Endothelial cell of umbilical vein (primary cell): ENCODE data around the gene SLC26A2.

Experiments
- FOS ChIP-seq: IDR thresholded peaks from 2 replicates; pipeline ENCODE4 v1.6.1; 2011; ENCODE audit warnings: mild to moderate bottlenecking, low read length, moderate library complexity, borderline replicate concordance; ENCODE audit not compliant: insufficient read depth
- GATA2 ChIP-seq: IDR thresholded peaks from 2 replicates; pipeline ENCODE4 v1.7.0; 2011; ENCODE audit warnings: low read depth, mild to moderate bottlenecking, moderate library complexity, mixed read lengths, low read length; ENCODE audit not compliant: insufficient read length, insufficient read depth
- JUN ChIP-seq: IDR thresholded peaks from 2 replicates; pipeline ENCODE4 v1.6.1; 2011; ENCODE audit warnings: borderline replicate concordance, low read depth; ENCODE audit not compliant: insufficient read length, insufficient read depth
- POLR2A ChIP-seq: IDR thresholded peaks from 2 replicates; pipeline ENCODE4 v1.6.1; 2012; ENCODE audit warnings: low read depth, mild to moderate bottlenecking, control low read depth, low read length
- TF ChIP-seq, protein P1 (sequence below), 2 donors: IDR thresholded peaks; 1 replicate in 1 of 2; 2 replicates in 1 of 2; pipeline ENCODE4 v1.5.1; 2011; ENCODE audit warnings: low read length in 2 of 2, mild to moderate bottlenecking in 2 of 2, moderate library complexity in 2 of 2, control low read depth in 1 of 2, inconsistent platforms in 1 of 2, low read depth in 1 of 2; ENCODE audit not compliant: insufficient read depth in 1 of 2; ENCODE audit errors: extremely low read depth in 1 of 2

DNA sequence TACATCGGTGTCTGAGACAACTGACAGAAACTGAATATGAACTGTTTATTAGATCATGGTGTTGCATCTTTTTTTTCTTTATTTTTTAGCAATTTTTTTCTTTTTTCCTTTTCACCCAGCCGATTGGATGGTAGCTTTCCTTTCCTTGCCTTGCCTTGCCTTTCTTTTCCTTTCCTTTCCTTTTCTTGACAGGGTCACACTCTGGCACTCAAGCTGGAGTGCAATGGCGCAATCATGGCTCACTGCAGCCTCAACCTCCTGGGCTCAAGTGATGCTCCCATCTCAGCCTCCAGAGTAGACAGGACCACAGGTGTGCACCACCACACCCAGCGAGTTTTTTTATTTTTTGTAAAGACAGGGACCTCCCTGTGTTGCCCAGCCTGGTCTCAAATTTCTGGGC lies 18.8 kb upstream of the SLC26A2 start:
- TF ChIP-seq, protein P1, sequence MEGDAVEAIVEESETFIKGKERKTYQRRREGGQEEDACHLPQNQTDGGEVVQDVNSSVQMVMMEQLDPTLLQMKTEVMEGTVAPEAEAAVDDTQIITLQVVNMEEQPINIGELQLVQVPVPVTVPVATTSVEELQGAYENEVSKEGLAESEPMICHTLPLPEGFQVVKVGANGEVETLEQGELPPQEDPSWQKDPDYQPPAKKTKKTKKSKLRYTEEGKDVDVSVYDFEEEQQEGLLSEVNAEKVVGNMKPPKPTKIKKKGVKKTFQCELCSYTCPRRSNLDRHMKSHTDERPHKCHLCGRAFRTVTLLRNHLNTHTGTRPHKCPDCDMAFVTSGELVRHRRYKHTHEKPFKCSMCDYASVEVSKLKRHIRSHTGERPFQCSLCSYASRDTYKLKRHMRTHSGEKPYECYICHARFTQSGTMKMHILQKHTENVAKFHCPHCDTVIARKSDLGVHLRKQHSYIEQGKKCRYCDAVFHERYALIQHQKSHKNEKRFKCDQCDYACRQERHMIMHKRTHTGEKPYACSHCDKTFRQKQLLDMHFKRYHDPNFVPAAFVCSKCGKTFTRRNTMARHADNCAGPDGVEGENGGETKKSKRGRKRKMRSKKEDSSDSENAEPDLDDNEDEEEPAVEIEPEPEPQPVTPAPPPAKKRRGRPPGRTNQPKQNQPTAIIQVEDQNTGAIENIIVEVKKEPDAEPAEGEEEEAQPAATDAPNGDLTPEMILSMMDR (IDR thresholded peaks at IDR 0.05; ENCODE audit: extremely low read depth in 1 of 2, insufficient read depth in 1 of 2, low read depth in 1 of 2, low read length in 2 of 2): no peak
- TF ChIP-seq POLR2A (no peak), FOS (no peak), JUN (no peak), GATA2 (no peak)
